SIG-M5 (cell line): Measurements from ENCODE around the gene ERMN.

Experiments
- DNase-seq: peaks from one replicate; lab custom pipeline; 2025; lab: John Stamatoyannopoulos, UW

ERMN gene

DNA sequence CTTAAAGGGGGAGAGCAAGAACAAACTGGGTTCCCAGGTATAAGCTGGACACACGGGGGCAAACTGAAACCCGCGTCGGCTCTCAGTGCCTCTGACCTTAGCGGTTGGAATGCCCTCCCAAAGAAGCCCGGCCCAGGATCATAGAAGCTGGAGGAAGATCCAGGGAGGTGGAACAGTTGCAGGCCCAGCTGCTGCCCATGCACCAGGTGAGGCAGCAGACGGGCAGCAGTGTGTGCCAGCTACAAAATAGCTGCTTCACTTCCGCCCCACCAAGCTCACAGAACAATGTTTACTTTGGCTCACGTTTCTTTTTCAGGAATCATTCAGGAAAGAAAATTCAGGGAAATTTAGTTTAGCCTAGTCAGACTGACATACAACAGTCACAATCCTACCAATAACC, 3.9 kb upstream of the ERMN start:
- no peak for DNase-seq

- DNase-seq, result no peak
Measured at GRCh38 chr2:157327621-157328500, 2.2 kb upstream of the ERMN start.

DNA sequence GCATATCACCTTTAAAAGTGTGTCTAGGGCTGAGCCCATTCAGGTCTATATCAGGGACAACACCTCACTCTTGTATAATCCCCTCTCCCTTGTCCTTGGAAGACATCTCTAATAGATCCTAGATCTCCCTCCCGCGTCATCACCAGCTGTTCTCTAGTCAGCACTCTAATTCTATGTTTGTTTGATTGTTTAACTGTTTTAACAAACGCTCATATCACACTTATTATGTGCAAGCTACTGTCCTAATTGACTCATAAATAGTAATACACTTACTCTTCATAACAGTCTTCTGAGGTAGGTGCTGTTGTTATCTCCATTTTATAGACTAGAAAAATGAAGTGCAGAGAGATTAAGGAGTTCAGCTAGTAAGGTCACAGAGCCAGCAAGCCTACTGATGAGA, 1.6 kb upstream of the ERMN start:
- DNase-seq, result no peak

DNA sequence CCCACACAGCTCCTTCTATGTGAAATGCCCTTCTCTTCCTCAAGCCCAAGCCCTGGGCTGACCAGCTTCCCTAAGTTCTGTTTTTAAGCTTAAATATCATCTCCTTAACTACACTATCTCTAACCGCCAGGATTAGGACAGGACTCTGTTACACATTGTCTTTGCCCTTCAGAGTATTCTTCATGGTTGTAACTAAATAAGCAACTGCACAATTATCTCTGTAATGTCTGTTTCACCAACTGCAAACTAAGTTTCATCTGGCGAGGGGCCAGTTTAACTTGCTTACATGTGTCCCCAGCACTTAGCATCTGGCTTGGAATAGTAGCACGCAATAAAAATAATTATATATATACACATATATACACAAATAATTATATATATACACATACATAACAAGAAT, 1.1 kb upstream of the ERMN start:
- DNase-seq, result no peak

GRCh38 chr2:157324331-157324843, 1.2 kb downstream of the ERMN start:
- DNase-seq, result no peak

- no peak for DNase-seq
Measured at GRCh38 chr2:157322432-157322831, 3.2 kb downstream of the ERMN start.

GRCh38 chr2:157321466-157321865, 4.2 kb downstream of the ERMN start:
- no peak for DNase-seq

DNA sequence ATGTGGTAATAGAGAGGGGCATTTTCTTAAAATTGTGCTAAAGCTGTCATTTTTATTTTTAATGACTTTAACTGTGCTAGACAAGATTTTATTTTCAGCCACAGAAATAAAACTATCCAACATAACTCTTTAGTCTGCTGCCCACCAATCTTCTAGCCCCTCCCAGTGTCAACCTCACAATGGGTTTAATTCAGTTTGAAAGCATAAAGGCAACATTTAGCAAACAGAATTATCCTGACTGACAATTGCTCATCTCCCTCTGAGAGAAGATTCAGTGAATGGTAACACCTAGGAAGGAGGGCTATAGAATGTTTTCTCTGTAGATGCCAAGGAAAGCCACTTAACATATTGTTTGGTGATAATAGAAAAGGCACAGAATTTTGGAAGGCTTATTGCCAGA, 5.2 kb downstream of the ERMN start:
- no peak for DNase-seq

DNA sequence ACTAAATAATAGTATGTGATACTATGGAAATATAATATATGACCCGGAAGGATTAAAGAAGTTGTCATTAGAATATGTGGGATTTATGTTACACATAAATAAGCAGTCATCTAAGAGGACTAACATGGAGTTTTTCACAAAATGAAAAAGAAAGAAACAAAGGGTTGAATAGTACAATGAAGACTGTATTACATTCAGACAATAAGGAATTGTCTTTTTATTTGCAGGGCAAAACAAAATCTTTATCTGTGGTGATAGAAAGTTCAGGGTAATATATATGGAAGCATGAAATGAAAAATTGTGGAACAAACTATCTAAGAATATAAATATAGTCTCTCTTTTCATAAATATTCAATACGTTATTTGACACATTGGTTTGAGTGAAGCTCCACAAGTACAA, 5.8 kb downstream of the ERMN start:
- no peak for DNase-seq

GRCh38 chr2:157318884-157319283, 6.7 kb downstream of the ERMN start:
- DNase-seq, result no peak

DNA sequence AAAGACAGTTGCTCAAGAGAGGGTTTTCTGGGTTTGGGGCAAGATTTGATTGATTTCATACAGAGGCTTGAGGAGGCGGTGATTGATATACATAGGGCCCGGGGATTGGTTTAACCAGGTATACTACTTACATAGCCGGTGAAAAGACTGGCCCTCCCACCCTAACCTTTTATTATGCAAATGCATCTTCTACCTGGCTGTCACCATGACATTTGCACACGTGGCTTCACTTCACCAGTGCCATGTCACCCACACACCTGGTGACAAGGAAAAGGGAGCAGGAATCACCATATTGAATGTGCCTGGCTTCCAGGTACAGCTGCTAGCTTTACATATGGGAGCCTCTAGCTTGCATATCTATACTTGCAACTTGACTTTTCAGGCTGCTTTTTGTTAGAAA, 9.7 kb downstream of the ERMN start:
- DNase-seq, result no peak

DNA sequence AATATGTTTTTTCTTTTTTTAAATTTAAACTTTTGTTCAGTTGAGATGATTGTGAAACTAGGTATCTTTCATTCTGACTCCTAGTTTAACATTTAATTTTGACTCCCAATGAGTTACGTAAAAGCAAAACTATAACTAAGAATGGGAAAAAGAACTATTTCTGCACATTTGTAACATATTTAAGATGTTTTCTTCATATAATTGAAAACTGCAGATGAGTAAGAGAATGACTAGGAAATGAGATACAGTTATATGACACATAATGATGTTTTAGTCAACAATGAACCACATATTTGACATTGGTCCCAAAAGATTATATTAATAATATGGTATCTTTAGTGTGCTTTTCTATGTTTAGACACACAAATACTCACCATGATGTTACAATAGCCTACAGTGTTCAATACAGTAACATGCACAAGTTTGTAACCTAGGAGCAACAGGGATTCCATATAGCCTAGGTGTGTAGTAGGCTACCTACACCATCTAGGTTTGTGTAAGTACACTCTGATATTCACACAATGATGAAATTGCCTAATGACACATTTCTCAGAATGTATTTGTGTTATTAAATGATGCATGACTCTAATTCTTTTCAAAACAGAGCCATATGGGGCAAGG, 12.6 kb downstream of the ERMN start:
- DNase-seq, result no peak

DNA sequence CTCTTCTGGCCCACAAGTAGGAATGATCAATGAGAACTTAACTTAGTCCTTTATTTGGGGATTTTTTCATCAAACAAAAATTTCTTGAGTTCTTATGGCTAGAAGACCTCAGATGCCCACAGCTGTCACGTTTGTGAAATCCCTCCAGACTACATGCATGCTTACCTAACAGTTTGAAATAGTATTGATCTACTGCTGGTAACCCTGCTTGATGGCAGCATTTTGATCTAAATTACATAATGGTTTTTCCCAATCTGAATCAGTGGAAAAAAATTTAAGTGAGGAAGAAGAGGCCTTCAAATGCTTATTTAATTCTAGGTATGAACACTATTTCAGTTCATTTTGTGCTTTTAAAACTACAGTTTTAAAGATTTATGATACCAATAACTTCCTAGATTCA, 13.9 kb downstream of the ERMN start:
- DNase-seq, result no peak

- DNase-seq, result no peak
Measured at GRCh38 chr2:157309878-157310277, 15.7 kb downstream of the ERMN start.

- no peak for DNase-seq
Measured at GRCh38 chr2:157307021-157307420, 18.6 kb downstream of the ERMN start.

DNA sequence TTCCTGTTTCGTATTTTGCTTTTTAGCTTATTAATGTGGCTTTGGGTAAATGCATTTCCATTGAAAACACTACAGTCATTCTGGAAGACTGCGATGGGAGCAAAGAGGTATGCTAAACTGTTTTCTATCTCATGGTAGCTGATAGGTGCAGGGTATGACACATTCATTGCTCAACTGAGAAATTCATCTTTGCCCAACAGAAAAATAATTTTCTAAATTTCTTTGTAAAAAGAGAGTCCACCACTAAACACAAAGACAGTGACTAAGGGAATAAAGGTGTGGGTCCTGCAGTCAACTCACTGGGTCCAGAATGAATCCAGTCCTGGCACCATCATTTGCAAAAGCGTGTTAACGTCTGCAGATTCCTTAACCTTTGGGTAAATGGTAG, 19.9 kb downstream of the ERMN start:
- no peak for DNase-seq

- no peak for DNase-seq
Measured at GRCh38 chr2:157304811-157305722, 20.6 kb downstream of the ERMN start.

- no peak for DNase-seq
Measured at GRCh38 chr2:157303612-157304011, 22.0 kb downstream of the ERMN start.

GRCh38 chr2:157302492-157303099, 23.0 kb downstream of the ERMN start:
- DNase-seq, result peak; percentile 2

DNA sequence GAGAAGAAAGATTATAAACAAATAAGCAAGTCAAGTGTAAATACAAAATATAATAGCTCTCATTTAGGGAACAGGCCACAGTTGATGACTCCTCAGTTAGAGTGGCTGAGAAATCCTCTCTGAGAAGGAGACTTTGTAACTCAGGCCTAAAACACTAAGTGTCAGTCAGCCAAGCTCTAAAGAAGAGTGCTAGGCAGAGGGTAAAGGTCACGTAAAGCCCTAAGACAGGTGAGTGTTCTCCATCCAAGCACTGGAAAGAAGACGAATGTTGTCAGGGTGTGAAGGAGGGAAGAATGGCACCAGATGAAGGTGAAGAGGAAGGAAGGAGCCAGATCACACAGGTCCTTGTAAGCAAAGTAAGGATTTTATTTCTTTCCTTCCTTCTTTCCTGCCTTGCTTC, 24.3 kb downstream of the ERMN start:
- DNase-seq, result no peak

- no peak for DNase-seq
Measured at GRCh38 chr2:157296958-157297357, 28.7 kb downstream of the ERMN start.

DNA sequence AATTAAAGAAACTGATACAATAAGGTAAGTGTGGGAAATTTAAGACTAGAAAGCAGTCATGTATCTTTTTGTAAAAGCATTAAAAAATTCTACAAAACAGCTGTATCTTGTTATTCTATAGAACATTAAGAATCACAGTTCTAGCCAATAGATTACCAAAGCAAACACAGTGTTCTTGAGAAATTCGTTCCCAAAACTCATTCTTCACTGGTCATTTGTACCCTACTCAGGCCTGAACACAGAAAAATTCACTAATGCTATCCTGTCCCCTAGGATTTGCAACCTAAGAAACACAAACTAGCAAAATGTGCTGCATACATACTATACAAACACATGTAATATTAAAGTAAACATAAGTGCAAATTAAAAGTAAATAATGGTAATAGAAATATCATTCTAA, 29.1 kb downstream of the ERMN start:
- no peak for DNase-seq
